ENCODE results near the gene P2RY2. TPM values are rescaled to one million over a fixed set of nuclear protein-coding genes. Genes with fewer than 3 reads are reported as not detected.

P2RY2 gene
- total RNA-seq, 6 donors from 2014 or later: 7.8 to 15.0 (median 11.7) TPM

DNA sequence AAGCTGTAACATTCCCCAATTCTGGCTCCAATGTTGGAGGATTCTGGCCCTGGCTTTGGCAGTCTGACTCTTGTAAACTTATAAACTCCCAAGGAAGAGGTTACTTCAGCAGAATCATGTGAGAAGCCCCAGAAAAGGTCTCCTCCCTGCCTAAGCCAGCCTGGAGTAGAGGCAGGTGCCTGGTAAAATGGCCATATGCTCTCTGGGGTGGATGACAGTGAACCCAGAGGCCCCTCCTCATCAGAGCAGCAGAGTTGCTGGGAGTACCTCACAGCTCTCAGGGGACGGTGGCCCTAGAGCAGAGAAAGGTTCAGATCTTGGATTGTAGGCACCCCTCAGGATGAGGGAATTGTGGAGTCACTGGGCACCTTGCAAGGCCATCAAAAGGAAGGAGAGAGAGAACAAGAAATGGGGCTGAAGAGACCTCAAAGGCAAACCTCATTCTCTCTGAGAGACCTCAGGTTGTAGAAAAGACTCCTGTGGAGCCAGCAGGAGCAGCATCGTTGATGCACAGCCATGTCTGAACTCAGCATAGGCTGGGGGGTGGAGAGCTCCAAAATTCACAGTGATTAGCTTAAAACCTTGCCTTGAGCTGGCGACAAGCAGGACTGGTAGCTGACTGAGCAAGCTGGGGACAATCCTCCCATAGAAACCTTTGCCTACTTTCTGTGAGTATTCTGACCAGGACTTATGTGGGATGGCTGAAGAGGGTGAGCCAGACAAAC lies 49.2 kb downstream of the P2RY2 start:
- Histone ChIP-seq H3K36me3 (no peaks in the 10 kb centered on the region), H3K4me1 (peaks cover 17 to 38% (median 27%) of the 10 kb centered on the region in 4 donors), H3K27ac (no peak overlapping the region), H3K4me3 (no peak overlapping the region), H3K9me3 (no peaks in the 10 kb centered on the region), H3K27me3 (peaks cover 0 to 13% (median 5%) of the 10 kb centered on the region in 4 donors)
- TF ChIP-seq EP300 (IDR thresholded peaks at IDR 0.05): no peak
- no peak for TF ChIP-seq POLR2A (IDR thresholded peaks at IDR 0.05)
- no peak for TF ChIP-seq CTCF (IDR thresholded peaks at IDR 0.05)
- no peak for TF ChIP-seq POLR2AphosphoS5 (IDR thresholded peaks at IDR 0.05)
- WGBS, 2 donors: 73 to 96% methylated on average over 3 of the region's 3 CpGs
- ATAC-seq (ENCODE audit: low FRiP score in 2 of 2): no peak
- no peak for DNase-seq

- H3K4me3 ChIP-seq: no peak overlapping the region
- H3K27me3 ChIP-seq: peaks cover 0 to 13% (median 5%) of the 10 kb centered on the region in 4 donors
- peak in 1 of 2 donors; percentile 32 for DNase-seq
- H3K36me3 ChIP-seq: no peaks in the 10 kb centered on the region
- peaks cover 17 to 44% (median 29%) of the 10 kb centered on the region in 4 donors for H3K4me1 ChIP-seq
- TF ChIP-seq POLR2A (IDR thresholded peaks at IDR 0.05): no peak
- no peak for TF ChIP-seq EP300 (IDR thresholded peaks at IDR 0.05)
- TF ChIP-seq POLR2AphosphoS5 (IDR thresholded peaks at IDR 0.05): no peak
- no peaks in the 10 kb centered on the region for H3K9me3 ChIP-seq
- ATAC-seq (ENCODE audit: low FRiP score in 2 of 2): no peak
- no peak overlapping the region for H3K27ac ChIP-seq
- WGBS, 2 donors: 87 to 89% methylated on average over 8 of the region's 8 CpGs
Observed at GRCh38 chr11:73267906-73268540, 49.9 kb downstream of the P2RY2 start.

- Histone ChIP-seq H3K4me3 (no peak overlapping the region), H3K36me3 (no peaks in the 10 kb centered on the region), H3K27ac (no peak overlapping the region), H3K9me3 (no peaks in the 10 kb centered on the region), H3K4me1 (peaks cover 17 to 44% (median 29%) of the 10 kb centered on the region in 4 donors), H3K27me3 (peaks cover 0 to 13% (median 5%) of the 10 kb centered on the region in 4 donors)
- ATAC-seq (ENCODE audit: low FRiP score in 2 of 2) (no peak), DNase-seq (no peak)
- TF ChIP-seq POLR2AphosphoS5 (IDR thresholded peaks at IDR 0.05) (no peak), POLR2A (IDR thresholded peaks at IDR 0.05) (no peak), CTCF (IDR thresholded peaks at IDR 0.05) (no peak), EP300 (IDR thresholded peaks at IDR 0.05) (no peak)
- 86 to 88% methylated on average over 5 to 8 of the region's 8 CpGs for WGBS, 2 donors
Observed at GRCh38 chr11:73268671-73269271, 50.7 kb downstream of the P2RY2 start.

GRCh38 chr11:73269459-73270015 lies 51.5 kb downstream of the P2RY2 start:
- TF ChIP-seq POLR2AphosphoS5 (IDR thresholded peaks at IDR 0.05) (peak in 1 of 2 donors; percentile 27), EP300 (IDR thresholded peaks at IDR 0.05) (no peak)
- H3K4me3 ChIP-seq: no peak overlapping the region
- 56 to 77% methylated on average over 7 of the region's 7 CpGs for WGBS, 2 donors
- DNase-seq (peak in 1 of 2 donors; percentile 53), ATAC-seq (ENCODE audit: low FRiP score in 2 of 2) (peak in 1 of 2 donors; percentile 38)
- no peaks in the 10 kb centered on the region for H3K36me3 ChIP-seq
- H3K27ac ChIP-seq: peak overlapping the region in 1 of 4 donors; percentile 49
- no peaks in the 10 kb centered on the region for H3K9me3 ChIP-seq
- H3K4me1 ChIP-seq: peaks cover 14 to 40% (median 24%) of the 10 kb centered on the region in 4 donors
- H3K27me3 ChIP-seq: peaks cover 0 to 6% (median 2%) of the 10 kb centered on the region in 4 donors

DNA sequence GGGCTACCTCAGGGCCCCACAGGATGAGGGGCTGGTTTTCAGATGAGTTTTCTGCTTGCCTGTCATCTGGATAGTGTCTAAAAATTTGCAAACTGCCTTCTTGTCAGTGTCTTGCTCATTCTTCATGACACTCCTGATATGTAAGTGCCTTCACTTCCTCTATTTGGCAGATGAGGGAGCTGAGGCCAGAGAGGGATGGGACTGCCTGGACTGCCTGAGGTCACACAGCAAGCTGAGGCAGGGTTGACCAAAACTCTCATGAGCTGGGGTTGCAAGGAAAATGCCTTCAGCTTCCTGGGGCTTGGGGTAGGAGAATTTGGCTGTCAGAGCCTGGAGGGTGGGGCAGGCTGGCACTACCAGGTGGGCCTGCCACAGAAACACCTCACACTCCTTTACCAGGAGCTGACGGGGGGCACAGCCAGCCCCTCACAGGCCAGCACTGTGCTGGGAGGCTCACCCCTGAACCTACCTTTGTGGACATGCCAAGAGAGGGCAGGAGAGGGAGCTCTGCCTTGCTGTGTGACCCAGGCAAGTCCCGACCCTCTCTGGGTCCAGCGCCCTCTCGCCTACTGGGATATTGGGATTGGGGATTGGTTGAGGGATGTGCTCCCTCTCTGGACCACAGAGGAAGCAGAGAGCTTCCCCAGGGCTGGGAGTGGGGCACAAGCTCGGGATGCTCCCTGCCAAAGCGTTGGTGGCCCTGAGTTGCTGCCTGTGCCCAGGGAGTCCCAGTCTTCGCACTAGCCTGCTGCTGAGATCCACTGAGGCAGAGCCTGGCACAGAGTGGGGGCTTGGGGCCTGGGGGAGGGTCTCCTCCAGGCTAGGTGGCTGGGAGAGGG lies 52.2 kb downstream of the P2RY2 start:
- Histone ChIP-seq H3K36me3 (no peaks in the 10 kb centered on the region), H3K27me3 (no peaks in the 10 kb centered on the region), H3K4me3 (no peak overlapping the region), H3K27ac (peak overlapping the region in 1 of 4 donors; percentile 40), H3K9me3 (no peaks in the 10 kb centered on the region), H3K4me1 (peaks cover 13 to 37% (median 22%) of the 10 kb centered on the region in 4 donors)
- DNase-seq (no peak), ATAC-seq (ENCODE audit: low FRiP score in 2 of 2) (peak; percentile 1 to 25)
- no peak for TF ChIP-seq EP300 (IDR thresholded peaks at IDR 0.05)
- TF ChIP-seq CTCF (IDR thresholded peaks at IDR 0.05): no peak
- TF ChIP-seq POLR2A (IDR thresholded peaks at IDR 0.05): no peak
- TF ChIP-seq POLR2AphosphoS5 (IDR thresholded peaks at IDR 0.05): no peak
- 95% methylated on average over 4 of the region's 7 CpGs; no CpG with 5 or more reads in 1 of the 2 donors for WGBS, 2 donors
